HG03575 (cell line): ENCODE results near the gene EPHB2.
"Not testable (repeated sequence)": the region's sequence is repeated elsewhere in the genome, so short reads cannot be mapped to it uniquely, and the experiment has no call there.

Experiments used
- ATAC-seq: cut with Tn5 transposase; IDR thresholded peaks from one replicate; pipeline ENCODE4 v1.9.1; 2021; ENCODE audit not compliant: unreplicated experiment, insufficient number of reproducible peaks, low FRiP score; ENCODE audit errors: extremely low read depth

The EPHB2 gene

DNA sequence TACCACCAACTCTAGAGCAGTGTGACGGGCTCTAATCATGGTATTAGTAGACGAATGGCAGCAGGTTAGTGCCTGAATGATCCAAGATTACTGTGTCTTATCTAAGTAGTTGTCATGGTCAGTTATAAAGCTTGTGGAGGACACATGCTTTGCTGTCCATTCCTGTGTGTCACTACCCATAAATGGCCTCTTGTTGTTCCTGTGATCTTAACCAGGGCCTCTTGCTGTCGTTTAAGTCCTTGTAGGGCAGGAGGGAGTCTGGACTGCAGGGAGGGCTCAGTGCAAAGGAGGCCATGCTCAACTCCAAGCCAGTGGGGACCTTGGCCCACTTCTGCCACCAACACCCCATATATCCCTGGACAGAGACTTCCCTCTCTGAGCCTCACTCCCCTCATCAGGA lies 130.5 kb downstream of the EPHB2 start:
- ATAC-seq: no peak

DNA sequence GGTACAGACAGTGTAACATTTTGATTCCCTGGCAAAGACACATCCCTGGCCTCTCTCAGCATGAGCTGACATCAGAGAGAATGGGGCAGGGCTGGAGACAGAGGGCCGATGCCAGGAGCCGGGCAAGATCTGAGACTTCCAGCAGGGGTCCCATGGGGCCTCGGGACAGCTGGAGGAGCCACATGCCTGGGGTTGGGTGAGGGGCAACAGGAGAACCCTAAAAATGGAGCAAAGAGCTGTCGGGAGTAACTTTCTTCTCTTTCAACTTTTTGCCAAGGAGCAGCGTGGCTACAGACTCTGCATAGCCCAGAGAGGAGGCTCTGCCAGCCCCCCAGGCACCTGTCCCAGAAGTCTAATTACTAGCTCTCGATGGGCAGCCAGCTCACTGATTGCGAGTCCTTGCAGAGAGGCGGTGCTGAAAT lies 131.2 kb downstream of the EPHB2 start:
- ATAC-seq: no peak

DNA sequence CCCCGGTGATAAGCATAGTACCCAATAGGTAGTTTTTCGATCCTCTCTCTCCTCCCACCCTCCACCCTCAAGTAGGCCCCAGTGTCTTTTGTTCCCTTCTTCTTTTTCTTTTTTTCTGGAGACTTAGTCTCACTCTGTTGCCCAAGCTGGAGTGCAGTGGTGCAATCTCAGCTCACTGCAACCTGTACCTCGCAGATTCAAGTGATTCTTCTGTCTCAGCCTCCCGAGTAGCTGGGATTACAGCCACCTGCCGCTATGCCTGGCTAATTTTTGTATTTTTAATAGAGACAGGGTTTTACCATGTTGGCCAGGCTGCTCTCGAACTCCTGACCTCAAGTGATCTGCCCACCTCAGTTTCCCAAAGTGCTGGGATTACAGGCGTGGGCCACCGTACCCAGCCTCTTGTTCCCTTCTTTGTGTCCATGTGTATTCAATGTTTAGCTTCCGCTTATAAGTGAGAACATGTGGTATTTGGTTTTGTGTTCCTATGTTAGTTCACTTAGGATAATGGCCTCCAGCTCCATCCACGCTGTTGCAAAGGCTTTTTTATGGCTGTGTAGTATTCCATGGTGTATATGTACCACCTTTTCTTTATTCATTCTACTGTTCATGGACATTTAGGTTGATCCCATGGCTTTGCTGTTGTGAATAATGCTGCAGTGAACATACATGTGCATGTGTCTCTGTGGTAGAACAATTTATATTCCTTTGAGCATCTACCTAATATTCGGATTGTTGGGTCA lies 133.0 kb downstream of the EPHB2 start:
- ATAC-seq: not testable (repeated sequence)

DNA sequence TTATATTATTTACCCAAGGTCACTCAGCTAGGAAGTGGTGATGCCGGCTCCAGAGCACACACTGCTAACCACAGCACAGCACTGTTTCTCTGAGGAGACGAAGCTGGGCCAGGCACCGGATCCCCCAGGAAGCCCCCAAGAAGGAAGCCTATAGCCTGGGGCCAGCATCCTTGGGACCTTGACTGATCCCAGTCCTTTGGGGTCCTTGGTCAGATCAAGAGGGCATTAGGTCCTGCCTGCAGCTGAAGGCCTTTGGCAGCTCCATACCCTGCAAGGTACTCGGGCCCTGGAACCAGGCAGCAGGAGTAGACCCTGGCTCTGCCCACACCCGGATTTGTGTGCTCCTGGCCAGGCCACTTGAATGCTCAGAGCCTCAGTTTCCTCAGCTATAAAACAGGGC lies 134.0 kb downstream of the EPHB2 start:
- ATAC-seq: no peak

DNA sequence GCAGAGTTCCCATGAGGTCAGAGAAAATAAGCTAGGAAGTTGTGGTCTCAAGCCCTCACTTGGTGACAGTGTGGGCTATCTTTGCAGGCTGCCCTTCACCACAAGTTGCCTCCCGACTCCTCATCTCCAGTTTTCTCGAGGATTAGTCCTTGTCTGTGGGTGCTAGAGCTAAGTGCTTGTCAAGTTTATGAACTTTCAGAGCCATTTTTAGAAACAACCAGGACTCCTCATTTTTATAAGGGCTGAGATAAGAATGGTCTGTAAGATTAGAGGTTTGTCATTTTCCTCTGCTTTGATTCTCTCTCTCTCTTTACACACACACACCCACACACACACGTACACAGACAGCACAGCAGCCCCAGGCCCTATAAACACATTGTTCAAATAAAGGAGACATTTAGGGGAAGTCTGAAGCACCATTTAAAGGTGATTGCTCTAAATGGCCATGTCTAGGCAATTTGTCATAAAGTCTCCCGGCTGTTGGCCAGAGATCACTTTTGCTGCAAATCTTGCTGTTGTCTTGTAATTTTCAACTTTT lies 134.8 kb downstream of the EPHB2 start:
- ATAC-seq: no peak

DNA sequence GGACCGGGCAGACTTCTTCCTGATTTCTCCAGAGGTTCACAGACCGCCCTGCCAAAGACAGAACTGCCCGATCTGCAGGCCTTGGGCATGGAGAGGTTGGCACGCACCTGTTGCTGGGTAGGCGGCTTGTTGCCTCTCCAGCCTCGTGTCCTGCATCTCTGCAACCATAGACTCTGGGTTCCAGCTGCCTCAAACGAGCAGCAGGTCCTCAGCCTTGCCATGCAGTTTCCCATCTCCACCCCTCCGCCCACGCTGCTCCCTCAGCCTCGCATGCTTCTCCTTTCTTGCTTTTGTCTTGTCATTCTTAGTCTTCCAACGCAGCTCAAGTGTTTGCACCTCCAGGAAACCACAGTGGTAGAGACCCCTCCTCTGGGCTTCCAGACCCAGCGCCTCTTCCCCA lies 135.8 kb downstream of the EPHB2 start:
- no peak for ATAC-seq

DNA sequence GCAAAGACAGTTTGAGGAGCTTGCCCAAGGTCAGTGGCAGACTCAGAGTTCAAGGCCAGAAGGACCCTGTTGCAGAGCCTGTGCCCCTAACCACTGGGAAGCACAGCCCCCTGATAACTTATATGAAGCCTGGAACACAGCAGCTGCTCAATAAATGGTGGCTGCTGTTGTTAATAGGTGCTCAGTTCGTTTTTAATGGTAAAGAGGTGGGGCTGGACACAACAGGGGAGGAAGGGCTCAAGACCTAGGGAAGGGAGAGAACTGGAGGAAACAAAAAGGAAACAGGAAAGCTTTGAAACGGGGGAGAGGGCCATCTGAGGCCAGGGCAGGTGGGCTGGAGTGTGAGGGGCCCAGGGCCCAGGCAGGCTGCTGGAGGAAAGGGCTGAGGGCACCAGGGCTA lies 136.6 kb downstream of the EPHB2 start:
- ATAC-seq: no peak

DNA sequence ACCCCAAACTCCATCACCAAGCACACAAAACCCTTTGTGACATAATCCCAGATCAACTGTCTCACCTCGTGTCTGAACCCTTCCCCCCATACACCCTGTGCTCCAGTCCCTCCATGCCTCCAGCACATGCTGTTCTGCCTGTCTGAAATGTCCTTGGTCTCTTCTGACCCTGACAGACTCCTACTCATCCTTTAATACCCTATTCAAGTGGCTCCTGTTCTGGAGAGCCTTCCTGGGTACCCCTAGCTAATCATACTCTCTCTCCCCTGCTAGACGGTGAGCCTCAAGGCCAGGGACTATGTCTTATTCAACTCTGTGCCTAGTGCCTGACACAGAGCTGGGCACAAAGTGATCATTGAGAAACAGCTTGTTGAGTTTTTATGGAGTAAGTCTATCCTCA lies 137.1 kb downstream of the EPHB2 start:
- no peak for ATAC-seq

DNA sequence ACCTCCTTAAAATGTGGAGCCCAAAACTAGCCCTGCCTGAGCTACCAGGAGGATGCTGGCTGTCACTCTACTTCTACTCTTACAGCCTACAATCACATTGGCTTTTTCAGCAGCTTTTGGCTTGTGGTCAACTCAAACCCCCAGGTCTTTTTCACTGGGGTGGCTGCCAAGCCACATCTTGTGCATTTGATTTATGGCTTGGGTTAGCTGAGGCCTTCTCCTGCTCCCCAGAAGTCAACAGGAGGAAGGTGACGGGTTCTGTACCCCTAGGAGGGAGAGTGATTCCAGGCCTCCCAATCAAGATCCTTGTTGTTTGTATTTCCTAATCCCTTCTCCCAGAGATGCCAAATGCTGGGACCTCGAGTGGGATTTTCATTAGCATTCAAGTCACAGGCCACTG lies 137.8 kb downstream of the EPHB2 start:
- ATAC-seq: no peak

DNA sequence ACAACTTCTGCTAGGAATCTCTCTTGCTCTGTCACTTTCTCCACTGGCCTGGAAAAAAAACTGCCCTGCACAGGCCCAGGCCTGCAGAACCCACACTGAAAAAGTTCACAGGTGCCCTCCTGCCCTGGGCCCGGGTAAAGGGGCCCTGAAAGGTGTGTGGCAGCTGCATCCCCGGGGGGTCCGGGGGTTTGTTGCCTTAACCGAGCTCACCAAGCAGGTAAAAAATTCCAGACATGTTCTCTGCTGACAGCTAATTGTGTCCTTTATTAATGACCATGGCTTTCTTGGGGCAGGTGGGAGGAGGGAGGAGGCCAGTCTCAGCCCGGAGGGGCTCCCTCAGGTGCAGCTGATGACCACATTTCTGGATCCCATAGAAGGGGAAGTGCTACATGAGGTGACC lies 139.1 kb downstream of the EPHB2 start:
- no peak for ATAC-seq

DNA sequence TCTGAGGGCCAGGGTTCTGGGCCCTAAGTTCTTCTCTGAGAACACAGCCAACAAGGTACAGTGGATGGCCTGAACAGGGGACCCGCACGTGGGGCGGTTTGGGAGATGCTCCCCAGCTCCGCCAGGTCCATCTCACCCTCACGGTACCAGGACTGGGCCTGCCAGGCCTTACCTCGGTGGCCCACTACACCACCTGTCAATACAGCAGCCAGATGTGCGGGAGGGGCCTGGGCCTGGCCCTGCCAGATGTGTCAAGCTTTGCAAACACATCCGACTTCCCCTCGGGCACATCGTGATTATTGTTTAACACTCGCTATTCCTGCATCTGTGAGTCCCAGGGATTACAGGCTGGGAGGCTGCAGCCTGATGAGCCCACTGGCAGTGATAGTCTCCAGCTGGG lies 139.6 kb downstream of the EPHB2 start:
- ATAC-seq: no peak

DNA sequence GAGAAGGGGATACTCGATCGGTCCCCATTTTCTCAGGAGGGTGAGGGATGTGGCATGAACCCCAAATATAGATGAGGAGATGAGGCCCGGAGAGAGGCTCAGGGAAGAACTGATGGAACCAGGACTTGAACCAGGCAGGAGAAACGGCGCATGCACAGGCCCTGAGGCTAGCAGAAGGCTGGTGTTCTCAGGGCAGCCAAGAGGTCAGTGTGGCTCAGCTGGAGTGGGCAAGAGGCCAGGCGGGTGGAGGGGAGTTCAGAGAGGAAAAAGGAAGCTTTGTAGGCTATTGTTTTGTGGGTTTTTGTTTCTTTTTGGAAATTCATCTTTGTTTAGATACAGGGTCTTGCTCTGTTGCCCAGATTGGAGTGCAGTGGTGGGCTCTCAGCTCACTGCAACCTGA lies 140.0 kb downstream of the EPHB2 start:
- no peak for ATAC-seq

DNA sequence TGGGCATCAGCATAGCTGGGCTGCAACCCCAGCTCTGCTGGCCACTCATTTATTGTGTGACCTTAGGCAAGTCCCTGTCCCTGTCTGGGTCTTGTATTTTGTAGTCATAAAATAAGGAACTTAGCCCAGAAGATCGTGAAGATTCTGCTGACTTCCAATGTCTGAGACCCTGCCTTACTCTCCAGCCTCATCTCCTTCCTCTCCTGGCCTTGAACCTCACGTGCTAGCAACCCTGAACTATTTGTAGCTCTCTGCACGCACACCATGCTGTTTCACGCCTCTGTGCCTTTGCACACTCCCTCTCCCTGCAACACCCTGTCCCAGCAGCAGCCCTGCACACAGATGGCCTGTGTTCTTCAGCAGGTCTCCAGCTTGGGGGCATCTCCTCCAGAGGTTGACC lies 140.9 kb downstream of the EPHB2 start:
- ATAC-seq: no peak

DNA sequence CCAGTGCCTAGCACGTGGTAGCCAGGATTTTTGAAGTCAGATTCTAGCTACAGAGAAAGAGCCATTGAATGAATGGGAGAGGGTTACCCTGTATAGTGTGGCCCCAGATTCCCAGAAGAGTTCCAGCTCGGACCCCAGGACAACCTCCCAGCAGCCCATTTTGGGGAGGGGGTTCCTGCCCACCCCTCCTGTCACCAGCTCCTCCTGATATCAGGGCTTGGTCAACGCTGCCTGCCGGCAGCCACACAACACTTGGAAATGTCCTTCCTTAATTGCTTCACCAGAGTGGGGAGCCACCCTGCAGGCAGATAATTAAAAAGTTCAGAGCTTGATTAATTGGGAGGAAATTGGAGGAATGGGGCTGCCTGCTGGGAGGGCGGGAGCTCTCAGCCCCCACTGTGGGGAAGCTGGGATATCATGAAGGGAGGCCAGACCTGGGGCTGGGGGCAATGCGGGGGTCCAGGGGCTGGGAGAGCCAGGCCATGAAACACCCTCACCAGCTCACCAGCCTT lies 141.6 kb downstream of the EPHB2 start:
- ATAC-seq: no peak

DNA sequence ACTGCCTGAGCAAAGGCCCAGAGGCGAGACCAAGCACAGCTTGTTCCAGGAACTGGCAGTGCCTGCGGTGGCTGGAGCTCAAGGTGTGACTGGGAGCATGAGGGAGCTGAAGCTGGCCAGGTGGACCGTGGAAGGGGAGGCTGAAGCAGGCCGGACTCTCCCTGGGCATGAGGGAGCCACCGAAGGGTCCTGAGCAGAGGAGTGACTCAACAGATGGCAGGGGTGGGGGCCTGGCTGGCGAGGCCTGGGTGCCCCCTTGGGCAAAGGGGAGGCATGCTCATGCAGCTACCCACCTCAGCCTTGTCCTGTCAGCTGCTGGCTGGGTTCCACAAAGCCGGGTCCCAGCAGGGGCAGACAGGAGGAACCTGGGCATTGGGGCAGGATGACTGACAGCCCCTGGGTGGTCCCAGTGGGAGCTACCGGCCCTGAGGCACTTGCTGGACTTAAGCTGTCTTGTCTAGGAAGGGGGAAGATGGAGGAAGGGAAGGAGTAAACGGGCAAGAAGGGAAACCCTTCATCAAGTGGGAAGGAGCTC lies 143.1 kb downstream of the EPHB2 start:
- no peak for ATAC-seq

DNA sequence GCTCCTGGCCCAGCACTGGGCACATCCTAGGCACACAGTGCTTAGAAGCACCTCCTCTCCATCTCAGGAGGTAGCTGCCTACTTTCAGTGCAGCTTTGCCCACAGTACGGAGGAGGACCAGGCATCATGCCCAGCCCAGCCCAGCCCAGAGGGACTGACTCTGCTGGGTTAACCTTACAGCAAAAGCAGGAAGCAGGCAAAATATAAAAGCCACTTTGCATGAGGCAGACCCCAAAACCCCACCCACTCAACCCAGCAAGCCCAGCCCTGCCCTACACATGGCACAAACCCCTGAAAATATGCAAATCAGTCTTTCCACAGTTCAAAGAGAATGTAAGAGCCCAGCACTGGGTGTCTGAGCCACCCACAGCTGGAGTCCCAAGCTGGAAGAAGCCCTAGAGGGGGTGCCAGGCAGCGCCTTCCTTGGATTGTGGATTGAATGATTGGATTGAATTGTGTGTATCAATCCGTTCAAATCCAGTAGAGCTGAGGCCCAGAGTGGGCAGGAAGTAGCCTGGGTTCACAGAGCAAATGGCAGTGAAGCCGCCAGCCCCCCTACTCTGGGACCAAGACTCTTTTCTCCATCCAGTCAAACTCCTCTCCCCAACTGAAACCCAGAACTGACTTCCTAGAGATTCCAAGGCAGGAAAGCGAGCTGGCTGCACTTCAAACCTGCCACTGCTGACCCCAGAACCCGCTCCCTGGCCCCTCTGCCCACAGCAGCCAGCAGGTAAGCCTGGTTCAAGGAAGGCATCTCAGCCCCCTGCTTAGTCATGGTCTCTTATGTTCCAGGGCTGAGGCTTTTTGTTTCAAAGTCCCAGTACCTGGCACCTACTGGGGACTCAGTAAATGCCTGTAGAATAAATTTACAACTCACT lies 144.3 kb downstream of the EPHB2 start:
- ATAC-seq: no peak

DNA sequence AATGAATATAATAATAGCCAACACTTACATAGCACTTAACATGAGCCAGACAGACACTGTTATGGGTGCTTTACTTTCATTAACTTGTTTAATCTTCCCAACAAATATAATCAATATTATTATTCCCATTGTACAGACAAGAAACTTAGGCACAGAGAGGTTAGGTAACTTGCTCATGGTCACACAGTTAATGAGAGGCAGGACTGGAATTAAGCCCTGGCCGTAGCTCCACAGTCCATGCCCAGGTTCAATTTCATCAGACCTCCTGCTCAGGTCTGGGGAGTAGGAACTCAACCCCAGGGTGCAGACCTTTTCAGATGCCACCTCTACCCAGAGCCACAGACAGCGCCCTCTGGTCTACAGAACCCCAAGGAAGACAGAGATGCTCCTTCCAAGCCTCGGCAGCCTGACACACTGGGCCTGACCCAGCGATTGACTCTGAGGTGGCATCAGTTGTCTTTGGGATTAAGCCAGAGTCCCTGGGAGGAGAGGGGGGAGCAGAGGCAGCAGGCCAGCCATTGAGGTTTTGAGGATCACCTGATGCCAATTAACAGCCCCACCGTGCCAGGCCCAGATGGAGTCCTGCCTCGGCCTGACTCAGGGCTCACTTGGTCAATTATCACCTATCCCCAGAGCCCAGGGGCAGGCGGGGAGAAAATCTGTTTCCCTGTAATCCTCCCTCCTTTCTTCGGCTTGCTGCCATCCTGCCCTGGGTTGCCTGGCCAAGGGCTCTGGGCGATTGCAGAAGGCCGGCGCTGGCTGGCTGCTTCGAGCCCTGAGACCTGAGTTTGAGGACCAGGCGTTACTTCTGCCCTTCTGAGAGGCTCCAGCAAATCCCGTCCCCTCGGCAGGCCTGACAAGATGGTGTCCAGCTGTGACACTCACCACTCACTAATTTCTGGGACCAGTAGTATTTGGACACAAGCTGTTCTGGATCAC lies 145.3 kb downstream of the EPHB2 start:
- no peak for ATAC-seq

DNA sequence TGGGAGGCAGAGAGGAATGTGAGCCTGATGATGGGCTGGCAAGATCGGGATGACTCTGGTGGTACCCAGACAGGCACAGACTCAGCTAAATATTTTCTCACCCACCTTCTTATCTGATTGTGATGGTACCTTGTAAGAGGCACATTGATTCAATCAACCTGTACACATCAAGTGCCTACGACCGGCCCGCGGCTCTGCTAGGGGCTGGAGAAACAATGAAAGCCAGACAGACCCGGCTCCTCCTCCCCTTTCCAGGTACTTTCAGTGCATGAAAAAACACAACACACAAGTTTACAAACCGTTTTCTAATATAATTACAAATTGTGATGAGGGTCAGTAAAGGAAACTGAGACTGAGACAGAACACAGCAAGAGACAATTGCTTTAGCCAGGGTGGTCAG lies 147.0 kb downstream of the EPHB2 start:
- ATAC-seq: no peak

DNA sequence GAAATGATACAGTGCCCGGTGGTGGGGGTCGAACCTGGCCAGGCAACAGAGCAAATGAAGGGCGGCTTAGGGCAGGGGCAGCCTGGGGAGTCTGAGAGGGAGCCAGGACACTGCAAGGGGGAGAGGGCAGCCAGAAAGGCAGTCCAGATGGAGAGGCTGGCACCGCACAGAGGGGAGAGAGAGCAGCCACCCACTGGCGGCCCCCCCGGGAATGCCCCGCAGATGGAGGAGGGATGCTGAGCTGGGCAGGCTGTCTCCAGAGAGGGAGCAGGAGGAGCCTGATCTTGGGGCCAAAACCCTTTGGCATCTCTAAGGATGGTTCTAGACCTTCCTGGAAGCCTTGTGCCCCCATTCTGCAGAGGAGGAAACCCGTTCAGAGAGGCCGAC lies 149.8 kb downstream of the EPHB2 start:
- ATAC-seq: no peak
